Stimulated activated CD8-positive, alpha-beta memory T cell treated with anti-CD3 and anti-CD28 coated beads, Interleukin-7, amount 100 ng/mL, for 48 hours (primary cell): ENCODE results near the gene UTRN.

Experiments
- DNase-seq, 2 donors: peaks; one replicate each; pipeline ENCODE4 v3.0.0-alpha.2; 2020; ENCODE audit warnings: low read depth in 1 of 2; ENCODE audit errors: extremely low read depth in 1 of 2

The UTRN gene

GRCh38 chr6:144284783-144285547 lies at the start of gene UTRN:
UTRN (plus strand) TSS chr6:144285335; CDS start chr6:144291829, 6,494 bp downstream.
- no peak for DNase-seq

DNA sequence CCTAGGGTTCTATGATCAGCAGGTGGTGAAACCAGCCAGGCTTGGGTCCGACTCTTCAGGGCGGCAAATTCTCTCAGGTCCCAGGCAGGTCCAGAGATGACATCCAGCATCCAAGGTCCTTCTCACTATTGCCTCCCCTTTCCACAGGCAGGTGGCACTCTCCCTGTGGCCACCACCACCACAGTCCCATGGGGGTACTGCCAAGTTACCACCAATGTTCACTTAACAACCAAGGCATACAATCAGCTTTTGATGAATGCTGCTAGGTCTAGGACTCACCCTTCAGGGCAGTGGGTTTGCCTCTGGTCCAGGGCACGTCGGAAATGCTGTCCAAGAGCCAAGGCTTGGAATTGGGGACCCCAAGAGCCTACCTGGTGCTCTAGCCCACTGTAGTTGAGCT lies 40.4 kb upstream of the UTRN start:
- no peak for DNase-seq

- no peak for DNase-seq
Measured at GRCh38 chr6:144246988-144247387, 38.1 kb upstream of the UTRN start.

GRCh38 chr6:144248003-144248402 lies 37.1 kb upstream of the UTRN start:
- DNase-seq, result no peak

DNA sequence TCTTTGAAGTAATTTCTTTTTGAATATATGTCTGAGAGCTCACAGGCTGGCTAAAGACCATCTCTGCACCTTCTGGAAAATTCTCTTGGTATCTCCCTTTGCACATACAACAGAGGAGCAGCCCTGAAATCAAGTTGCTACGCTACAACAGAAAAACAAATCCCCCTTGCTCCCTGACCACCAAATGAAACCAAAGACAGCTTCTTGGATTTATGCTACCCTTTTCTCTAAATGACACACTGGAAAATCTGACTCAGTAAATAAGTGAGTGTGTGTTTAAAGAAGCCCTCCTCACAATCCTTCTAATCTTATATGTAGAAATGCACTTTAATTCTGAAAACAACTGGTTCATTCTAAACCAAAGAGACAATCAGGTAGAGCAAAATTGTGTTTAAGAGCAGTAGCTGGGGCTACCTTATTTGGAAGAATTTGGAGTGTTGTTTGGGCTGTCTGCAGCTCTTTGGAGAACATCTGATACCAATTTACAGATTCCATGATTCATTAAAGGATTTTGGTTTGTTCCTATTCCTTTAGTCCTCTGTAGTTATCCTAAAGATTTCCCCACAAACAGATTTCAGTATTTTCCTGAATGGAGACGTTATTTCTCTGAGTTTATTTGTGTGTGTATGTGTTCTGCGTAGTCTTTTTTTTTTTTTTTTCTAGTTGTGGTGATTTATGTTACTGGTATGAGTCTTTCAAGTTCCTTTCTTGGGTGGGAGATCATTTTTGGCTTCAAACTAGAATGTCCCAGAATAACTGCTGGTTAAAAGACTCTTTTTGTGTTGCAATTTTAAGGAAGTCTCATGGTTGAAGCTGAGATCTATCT lies 36.4 kb upstream of the UTRN start:
- DNase-seq, result no peak

DNA sequence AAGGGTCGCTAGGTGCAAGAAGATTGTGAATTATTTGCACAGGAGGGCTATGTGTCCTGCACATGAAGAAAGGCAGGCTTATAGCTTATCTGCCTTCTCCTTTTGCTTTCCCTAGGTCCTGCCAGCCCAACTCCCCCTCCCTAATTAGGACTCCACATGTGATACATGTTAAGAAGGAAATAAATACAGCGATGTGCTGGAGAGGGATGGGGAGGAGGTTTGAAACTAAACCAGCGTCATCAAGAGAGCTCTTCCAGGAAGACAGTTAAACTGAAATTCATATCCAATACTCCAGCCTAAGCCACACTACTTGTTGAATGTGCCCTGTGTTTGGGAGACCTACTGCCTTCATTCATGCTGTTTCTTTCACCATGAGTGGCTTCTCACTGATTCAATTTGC lies 34.9 kb upstream of the UTRN start:
- DNase-seq, result no peak

DNA sequence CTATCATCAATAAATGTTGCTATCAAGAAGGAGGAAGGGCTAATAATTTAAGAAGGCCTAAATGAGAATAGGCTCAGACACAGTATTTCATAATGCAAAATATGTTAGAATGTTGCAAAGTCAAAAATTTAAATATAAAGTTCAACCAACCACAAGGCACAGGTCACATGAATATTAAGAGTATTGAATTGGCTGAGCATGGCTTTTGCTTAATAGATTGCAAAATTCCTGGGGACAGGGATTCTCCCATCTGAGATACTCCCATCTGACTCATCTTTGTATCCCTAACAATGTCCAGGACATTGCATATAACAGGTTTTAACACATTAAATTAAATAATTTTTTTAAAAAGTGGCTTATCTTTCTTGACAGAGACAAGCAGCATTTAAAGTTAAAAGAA lies 32.9 kb upstream of the UTRN start:
- DNase-seq, result no peak

DNA sequence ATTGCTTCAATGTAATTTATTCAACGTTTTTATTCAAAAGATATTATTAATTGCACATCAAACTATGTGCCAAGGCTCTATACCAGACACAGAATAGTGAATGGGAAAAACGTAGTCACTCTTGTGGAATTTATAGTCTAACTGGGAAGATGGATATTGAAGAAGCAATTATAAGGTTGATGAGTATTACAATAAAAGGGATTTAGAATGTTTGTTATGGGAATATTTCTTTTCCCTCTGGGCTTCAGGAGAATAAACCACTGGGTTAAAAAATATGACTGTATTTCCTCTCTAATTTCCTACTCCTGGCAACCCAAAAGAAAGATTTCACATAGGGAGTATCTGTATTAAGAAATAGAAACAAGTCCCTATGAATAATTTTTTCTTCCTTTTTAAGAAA lies 25.1 kb upstream of the UTRN start:
- DNase-seq, result no peak

GRCh38 chr6:144262470-144263369 lies 22.4 kb upstream of the UTRN start:
- DNase-seq, result no peak

DNA sequence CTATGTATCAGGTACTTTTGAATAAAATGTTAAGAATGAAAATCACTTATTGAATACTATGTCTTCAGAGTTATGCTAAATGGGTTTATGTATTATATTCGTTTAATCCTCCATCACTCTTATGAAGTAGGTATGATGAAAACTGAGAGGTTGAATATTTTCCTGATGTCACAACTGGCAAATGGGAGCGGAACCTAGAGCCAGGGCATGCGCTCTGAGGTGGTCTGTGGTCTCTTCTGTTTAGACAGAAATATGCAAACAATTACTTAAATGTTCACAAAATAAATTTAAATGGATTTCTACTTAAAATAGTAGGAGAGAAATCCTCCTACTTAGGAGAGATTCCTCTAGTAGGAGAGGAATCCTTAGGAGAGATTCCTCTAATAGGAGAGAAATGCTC lies 21.3 kb upstream of the UTRN start:
- DNase-seq, result no peak

DNA sequence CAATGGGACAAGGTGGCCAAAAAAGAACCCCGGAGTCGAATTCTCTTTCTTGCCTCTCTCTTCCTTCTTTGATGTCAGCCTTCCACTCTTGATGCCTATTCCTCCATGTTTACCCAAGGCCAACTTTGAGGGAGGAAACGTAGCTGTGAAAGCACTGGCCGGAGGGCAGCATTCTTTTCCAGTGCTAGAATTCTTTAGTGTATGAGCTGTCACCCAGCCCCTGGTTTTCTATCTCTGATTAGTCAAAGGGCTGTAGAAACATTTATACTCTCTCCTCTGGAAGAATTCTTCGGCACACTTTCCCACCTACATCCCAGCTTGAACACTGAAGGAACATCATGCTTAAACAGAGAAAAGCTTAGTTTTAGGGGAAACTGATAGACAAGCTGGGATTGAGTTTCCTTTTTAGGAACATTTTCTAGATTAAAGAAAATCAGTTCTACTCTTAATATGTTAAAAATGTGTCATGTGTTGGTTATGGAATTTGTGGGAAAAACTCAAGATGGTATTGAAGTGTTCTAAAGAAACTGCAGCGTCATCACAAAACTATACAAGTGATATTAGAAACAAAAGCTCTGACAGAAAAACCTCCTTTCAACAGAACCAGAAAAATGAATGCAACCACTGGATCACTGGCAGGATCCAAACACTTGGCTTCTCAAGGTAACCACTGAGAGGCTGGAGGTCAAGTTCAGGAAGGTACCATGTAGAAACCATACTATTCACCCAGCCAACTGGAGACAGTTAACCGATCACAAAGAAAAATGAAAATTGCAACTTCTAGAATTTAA lies 20.7 kb upstream of the UTRN start:
- no peak for DNase-seq

DNA sequence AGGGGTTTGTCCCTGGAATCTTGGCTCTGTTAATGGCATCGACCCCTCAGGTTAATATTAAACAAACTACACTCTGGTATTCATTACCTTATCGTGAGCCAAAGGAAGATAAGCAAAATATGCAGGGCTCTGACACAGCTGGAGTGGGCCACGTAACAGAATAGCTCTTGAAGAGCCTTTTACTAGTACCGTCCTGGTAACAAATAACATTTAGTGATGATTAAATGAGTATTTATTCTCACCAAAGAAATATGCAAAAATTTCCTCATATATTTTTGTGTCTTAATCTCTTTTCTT lies 20.1 kb upstream of the UTRN start:
- DNase-seq, result no peak

DNA sequence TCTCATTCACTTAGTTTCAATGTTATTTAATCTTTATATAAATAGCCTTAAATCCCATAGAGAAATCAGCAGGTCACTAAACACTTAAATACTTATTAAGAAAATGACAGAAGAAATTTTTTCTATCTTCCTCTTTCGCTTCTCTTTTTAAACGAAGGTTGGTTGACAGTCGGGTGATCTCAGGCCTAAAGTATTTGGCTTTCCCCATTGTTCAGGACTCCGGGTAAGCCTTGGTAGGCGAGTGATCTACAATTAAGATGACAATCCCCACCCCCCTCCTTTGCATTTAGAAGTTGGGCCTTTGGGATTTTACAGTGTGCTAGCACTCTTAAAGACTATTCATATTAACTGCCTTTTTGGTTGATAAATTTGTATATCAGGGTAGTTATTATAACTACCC lies 19.7 kb upstream of the UTRN start:
- DNase-seq, result no peak

DNA sequence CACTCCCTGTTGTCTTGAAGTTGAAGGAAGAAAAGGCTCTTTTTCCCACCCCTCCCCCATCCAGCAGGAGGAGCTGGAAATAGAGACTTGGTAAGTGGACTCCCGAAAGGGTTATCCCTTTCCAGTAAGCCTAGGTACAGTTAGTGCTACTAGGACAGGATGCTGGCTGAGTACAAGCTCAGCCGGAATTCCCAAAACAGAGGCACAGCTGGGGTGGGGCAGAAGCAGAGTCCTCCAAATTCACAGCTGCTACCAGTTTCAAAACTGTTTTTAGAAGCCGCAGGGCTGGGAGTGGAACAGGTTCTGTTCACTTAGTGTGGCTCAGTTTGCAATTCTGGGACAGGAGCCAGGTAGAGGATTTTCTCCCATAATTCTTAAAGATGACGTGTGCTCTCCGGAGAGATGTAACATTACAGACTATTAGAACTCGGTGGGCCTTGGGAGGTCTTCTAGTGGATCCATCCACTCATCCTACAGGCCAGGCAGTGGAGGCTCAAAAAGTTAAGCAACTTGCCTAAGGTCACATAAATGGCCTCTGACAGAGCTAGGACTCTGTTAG lies 19.0 kb upstream of the UTRN start:
- DNase-seq, result no peak

- no peak for DNase-seq
Measured at GRCh38 chr6:144268794-144269349, 16.3 kb upstream of the UTRN start.

- no peak for DNase-seq
Measured at GRCh38 chr6:144277174-144277573, 8.0 kb upstream of the UTRN start.

DNA sequence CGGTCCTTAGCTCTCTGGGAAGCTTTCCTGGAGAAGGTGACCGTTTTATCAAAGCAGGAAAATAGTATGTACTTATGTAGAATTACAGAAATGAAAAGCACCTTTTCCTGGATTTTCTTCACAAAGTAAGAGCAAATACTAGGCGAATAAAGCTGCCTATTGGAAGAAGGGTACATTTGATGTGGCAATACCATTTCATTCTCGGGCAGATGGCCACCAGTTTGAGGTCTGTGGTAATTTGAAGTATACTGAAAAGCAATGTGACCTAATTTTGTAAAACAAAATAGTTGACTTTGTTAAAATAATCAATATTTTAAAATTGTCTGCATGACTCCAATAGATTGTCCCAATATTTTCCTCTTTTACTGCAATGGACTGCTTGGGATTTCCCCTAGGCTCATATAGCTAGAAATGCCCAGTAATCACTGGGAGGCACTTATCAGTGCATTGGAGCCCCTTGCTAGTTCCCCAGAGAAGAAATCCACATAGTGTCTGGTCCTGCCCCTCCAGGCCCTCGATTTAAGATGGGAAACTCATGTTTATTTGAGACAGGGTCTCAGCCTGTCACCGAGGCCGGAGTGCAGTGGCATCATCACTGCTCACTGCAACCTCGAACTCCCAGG lies 7.4 kb upstream of the UTRN start:
- DNase-seq, result no peak

GRCh38 chr6:144278659-144279314 lies 6.3 kb upstream of the UTRN start:
- no peak for DNase-seq

GRCh38 chr6:144279484-144280150 lies 5.5 kb upstream of the UTRN start:
- no peak for DNase-seq
